Peyer's patch (tissue), 4 donors: ENCODE measurements around the gene TUG1. TPM values are rescaled to one million over a fixed set of nuclear protein-coding genes. Genes with fewer than 3 reads are reported as not detected.

Experiments used
- DNase-seq, 3 donors: peaks; one replicate each; pipeline ENCODE4 v3.0.0-alpha.2; 2017 to 2019
- H3K27ac ChIP-seq, 4 donors: fragments of 200-600 bp; sonication (generic); one replicate each; pipeline ENCODE4 v1.5.1; 2016 to 2019
- H3K27me3 ChIP-seq, 2 donors: fragments of 200-600 bp; sonication (generic); one replicate each; pipeline ENCODE4 v1.5.1; 2019
- H3K36me3 ChIP-seq, 3 donors: fragments of 200-600 bp; sonication (generic); one replicate each; pipeline ENCODE4 v1.5.1; 2016 to 2019
- H3K4me1 ChIP-seq, 4 donors: fragments of 200-600 bp; sonication (generic); one replicate each; pipeline ENCODE4 v1.5.1; 2016 to 2019
- H3K4me3 ChIP-seq, 4 donors: fragments of 200-600 bp; sonication (generic); 1 replicate in 3 of 4; 2 replicates in 1 of 4; pipeline ENCODE4 v1.5.1; 2016 to 2019; ENCODE audit warnings: mild to moderate bottlenecking in 1 of 4
- H3K9me3 ChIP-seq, 4 donors: fragments of 200-600 bp; sonication (generic); one replicate each; pipeline ENCODE4 v1.5.1; 2016 to 2019; ENCODE audit warnings: mild to moderate bottlenecking in 1 of 4
- CTCF ChIP-seq, 6 experiments: fragments of 450-650 bp in 4 of 6; fragments of 200-600 bp in 2 of 6; sonication (generic) in 1 of 6; IDR thresholded peaks; one replicate each; pipeline ENCODE4 v1.5.1; 2017 to 2019; ENCODE audit warnings: antibody characterized with exemption in 6 of 6, mild to moderate bottlenecking in 3 of 6, moderate library complexity in 1 of 6
- POLR2A ChIP-seq, 2 donors: fragments of 450-650 bp; IDR thresholded peaks; one replicate each; pipeline ENCODE4 v1.5.1; 2017; ENCODE audit warnings: antibody characterized with exemption in 2 of 2, mild to moderate bottlenecking in 2 of 2, moderate library complexity in 2 of 2
- total RNA-seq, 4 donors: library from RNA; depleted of rRNA; stranded (reverse); fragments of >200 nt; gene quantifications; one replicate each; pipeline ENCODE4 v1.1.0, GENCODE V29; 2016

Gene TUG1
- total RNA-seq, 4 donors from 2014 or later: 97.6 to 135 (median 109) TPM

DNA sequence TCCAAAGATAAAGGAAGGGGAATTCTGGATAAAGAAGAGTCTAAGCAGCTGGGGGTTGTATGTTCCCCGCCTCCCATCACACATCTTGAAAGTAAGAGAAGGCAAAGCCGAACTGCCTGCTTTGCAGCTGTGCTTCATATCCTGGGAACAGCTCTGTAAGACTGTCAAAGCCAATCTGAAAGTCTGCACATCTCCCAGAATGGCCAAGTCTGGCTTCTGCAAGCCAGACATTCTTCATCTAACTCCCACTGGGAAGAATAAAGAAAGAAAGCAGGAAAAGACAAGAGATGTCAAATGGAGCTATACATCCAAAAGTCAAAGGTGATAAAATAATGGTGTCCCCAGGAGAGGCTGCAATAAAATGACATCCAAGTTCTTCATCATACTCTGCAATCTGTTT, 15.9 kb upstream of the TUG1 start:
- H3K27me3 ChIP-seq: no peaks in the 10 kb centered on the region
- no peaks in the 10 kb centered on the region for H3K4me1 ChIP-seq
- TF ChIP-seq CTCF (IDR thresholded peaks at IDR 0.05) (no peak), POLR2A (IDR thresholded peaks at IDR 0.05) (no peak)
- H3K9me3 ChIP-seq: no peaks in the 10 kb centered on the region
- H3K36me3 ChIP-seq: peaks cover 0 to 39% (median 0%) of the 10 kb centered on the region in 3 donors
- no peak overlapping the region for H3K27ac ChIP-seq
- DNase-seq: no peak
- H3K4me3 ChIP-seq: no peak overlapping the region

- no peak for DNase-seq
- Histone ChIP-seq H3K27me3 (no peaks in the 10 kb centered on the region), H3K9me3 (no peaks in the 10 kb centered on the region), H3K4me3 (no peak overlapping the region), H3K36me3 (peaks cover 0 to 27% (median 0%) of the 10 kb centered on the region in 3 donors), H3K27ac (no peak overlapping the region), H3K4me1 (no peaks in the 10 kb centered on the region)
- TF ChIP-seq CTCF (IDR thresholded peaks at IDR 0.05): no peak
- TF ChIP-seq POLR2A (IDR thresholded peaks at IDR 0.05): no peak
These were observed 13.9 kb upstream of the TUG1 start for GRCh38 chr22:30955153-30955552.

DNA sequence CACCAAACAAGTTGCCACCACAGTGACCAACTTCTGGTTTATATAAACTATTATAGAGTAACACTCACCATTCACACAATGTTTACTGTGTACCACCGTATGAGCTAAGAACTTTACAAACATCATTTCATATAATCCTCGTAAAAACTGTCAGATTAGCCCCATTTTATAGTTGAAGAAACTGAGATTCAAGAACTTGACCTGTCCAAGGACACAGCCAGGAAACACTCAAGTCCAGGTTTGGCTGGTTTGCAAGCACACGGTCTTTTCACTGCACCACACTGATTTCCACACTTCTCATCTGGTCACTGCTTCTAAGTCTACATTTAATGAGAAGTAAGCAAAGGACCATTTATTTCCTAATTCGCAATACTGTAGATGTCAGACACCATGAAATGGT, 4.2 kb upstream of the TUG1 start:
- DNase-seq: no peak
- Histone ChIP-seq H3K27ac (no peak overlapping the region), H3K36me3 (no peaks in the 10 kb centered on the region), H3K9me3 (no peaks in the 10 kb centered on the region), H3K4me1 (peaks cover 0 to 10% (median under 1%) of the 10 kb centered on the region in 4 donors), H3K27me3 (no peaks in the 10 kb centered on the region), H3K4me3 (no peak overlapping the region)
- no peak for TF ChIP-seq POLR2A (IDR thresholded peaks at IDR 0.05)
- no peak for TF ChIP-seq CTCF (IDR thresholded peaks at IDR 0.05)

DNA sequence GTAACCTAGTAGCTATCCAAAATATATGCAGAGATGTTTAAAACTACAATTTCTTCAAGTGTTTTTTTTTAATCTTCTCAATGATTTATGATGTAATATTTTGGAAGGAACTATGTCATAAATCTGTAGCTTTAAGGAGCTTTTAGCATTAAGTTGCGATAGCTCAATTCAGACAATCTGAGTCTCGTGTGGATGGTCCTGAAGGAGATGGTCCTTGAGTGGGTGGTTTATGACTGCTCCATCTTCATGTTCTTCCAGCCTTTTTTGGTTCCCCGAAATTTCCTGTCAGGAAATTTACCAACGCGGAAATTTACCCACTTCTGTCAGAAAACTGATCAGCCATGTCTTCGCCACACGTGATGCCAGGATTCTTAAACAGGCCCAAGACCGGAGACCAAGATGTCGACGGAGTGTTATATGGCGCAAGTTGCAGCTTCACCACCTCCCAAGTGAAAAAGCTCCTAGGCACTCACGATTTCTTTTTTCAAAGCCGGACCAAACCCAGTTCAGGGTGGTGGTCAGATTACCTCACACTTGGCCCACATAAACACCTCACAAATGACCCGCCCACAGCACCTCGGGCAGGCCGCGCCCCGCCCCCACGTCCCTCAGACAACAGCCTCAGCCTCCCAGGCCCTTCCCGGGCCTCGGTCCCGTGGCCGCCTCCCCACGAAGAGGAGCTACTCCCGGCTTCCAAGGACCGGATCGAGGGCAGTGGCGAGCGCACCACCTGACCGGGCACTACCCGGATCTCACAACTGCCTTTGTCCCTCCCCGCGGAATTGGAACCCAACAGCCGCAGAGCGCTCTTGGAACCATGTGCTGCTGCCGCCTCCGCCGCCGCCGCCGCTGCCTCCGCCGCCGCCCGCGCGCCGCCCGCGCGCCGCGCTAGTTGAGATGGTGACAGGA, 796 bp upstream of the TUG1 start, which contains the start of gene MORC2:
Gene MORC2 (minus strand): TSS at position 760 of the 909 bp plus-strand sequence. CDS start 885 bp downstream, outside the sequence.
- no peaks in the 10 kb centered on the region for H3K27me3 ChIP-seq
- H3K27ac ChIP-seq: peak within 1 kb of the TSS; percentile 93 to 97 (median 95)
- peaks cover 3 to 15% (median 9%) of the 10 kb centered on the region in 4 donors for H3K4me1 ChIP-seq
- peaks cover 2 to 22% (median 4%) of the 10 kb centered on the region in 3 donors for H3K36me3 ChIP-seq
- peak in 1 of 3 donors; percentile 76 for DNase-seq
- peak within 1 kb of the TSS; percentile 79 to 99 (median 92) for H3K4me3 ChIP-seq
- TF ChIP-seq CTCF (IDR thresholded peaks at IDR 0.05) (no peak), POLR2A (IDR thresholded peaks at IDR 0.05) (no peak)
- H3K9me3 ChIP-seq: peaks cover 0 to 13% (median 0%) of the 10 kb centered on the region in 4 donors

- TF ChIP-seq POLR2A (IDR thresholded peaks at IDR 0.05): no peak
- no peak for TF ChIP-seq CTCF (IDR thresholded peaks at IDR 0.05)
- H3K27ac ChIP-seq: peak overlapping the region; percentile 93 to 97 (median 95)
- peaks cover 2 to 29% (median 9%) of the 10 kb centered on the region in 3 donors for H3K36me3 ChIP-seq
- H3K9me3 ChIP-seq: peaks cover 0 to 18% (median 0%) of the 10 kb centered on the region in 4 donors
- H3K27me3 ChIP-seq: no peaks in the 10 kb centered on the region
- peak overlapping the region; percentile 79 to 99 (median 92) for H3K4me3 ChIP-seq
- DNase-seq: peak; percentile 27 to 75 (median 64)
- H3K4me1 ChIP-seq: peaks cover 3 to 15% (median 9%) of the 10 kb centered on the region in 4 donors
These were observed 679 bp downstream of the TUG1 start for GRCh38 chr22:30969532-30970355.
